NCI-H2227 (cell line): Measurements from ENCODE around the gene OTX2.

Source experiments
- DNase-seq: peaks from one replicate; lab custom pipeline; 2025; ENCODE audit not compliant: unreplicated experiment; lab: John Stamatoyannopoulos, UW

Gene OTX2

GRCh38 chr14:56812364-56813141, 2.3 kb upstream of the OTX2 start:
- DNase-seq = no peak

DNA sequence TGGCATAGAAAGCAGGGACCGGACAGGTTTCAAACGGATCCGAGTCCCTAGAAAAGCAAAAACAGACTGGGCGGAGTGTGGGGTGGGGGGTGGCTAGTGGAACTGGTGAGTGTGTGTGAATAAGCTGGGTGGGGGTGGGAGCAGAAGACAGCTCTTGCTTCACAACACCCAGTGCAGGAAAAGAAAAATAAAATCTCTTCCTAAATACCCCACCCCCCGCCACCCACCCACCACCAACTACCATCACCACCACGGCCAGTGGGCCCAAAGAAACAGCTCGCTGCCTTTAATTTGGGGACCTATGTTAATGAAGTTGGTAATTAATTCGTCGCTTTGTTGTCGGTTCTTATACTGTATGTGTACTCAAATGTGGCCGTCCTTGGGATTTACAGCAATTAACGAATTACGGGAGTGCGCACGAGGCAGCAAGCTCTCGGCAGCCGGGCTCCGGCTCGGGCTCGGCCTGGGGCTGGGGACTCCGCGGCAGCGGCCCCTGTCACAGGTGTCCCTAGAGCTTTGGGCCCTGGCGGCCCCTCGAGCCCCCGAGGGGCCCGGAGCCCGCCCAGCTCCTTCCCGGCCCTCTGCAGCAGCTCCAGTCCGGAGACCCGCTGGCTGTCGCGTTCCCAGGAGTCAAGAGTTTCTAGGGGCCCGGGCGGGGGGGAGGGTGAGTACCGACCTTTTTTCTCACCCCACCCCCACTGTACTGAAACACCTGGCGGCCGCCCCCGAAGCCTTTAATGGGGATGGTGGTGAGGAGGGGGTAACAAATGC, 1.5 kb upstream of the OTX2 start:
- DNase-seq = no peak

DNA sequence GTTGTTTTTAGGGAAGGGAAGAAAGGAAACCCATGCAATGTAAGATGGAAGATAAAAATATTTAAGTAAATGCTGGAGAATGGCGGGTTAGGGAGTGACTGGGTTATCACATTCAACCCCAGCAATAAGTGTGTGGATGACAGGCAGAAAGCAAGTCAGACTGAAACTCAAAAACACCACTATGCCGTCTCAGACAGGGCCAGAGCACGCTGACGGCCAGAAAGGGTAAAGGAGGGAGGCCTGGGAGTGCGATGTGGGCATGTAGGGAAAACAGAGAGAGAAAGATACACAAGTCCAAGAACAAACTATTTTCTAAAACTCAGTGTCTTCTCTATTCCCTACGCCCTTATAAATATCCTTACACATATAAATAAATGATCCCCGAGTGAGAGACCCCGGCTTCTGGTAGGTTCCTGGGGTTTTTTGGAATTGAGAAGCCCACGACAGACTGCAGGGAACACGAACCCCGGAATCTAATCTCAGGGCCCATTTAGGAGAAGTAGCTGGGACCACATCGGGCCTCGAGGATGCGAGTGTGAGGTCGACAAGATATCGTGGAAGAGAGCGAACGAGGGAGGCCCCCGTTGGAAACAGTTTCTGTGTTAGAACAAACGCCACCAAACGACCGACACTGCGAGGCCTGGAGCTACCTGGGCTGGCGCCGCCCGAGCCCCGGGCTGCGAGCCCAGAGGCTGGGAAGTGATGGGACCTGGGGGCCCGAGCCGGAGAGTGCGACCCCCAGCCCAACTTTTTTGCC, 735 bp upstream of the OTX2 start:
- no peak for DNase-seq

DNA sequence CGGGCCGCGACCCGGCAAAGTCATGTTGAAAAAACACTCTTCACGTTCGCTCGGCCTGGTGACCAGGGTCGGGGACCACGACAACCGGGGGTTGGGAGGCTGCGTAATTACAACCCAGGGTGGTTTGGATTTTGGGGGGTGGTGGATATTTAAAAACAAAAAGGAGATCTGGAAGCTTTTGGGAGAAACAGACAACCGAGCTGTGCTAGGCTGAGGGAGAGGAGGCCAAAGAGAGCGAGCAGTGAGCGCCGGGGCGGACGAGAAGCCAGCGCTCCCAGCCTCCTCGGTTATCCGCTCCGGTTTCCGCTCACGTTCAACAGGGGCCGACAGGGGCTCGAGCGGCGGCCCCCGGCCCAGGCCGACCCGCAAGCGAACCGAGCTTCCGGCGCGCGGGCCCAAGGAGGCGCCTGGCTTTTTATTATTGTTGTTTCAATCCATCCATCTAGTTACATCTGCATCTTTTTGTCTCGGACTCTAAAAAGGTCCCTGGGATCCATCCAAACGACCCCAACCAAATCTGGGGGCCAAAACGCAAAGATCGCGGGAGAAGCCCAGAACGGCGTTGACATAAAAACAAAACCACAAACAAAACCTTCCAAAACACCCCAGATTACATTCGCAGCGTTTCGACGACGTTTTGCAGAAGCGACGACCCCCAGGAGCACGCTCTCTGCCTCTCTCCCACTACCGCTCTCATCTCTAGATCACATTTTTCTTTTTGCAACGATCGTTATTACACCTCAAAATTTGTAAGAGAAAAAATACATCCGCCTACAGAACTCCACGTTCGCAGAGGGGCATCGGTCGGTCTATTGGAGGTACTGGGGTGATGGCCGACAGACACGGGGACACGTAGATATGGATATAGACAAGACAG, 771 bp downstream of the OTX2 start:
- no peak for DNase-seq

GRCh38 chr14:56808383-56809269, 1.7 kb downstream of the OTX2 start:
- DNase-seq = no peak

GRCh38 chr14:56808110-56808382, 2.2 kb downstream of the OTX2 start:
- DNase-seq = no peak

- DNase-seq = no peak
Measured at GRCh38 chr14:56807386-56808109, 2.7 kb downstream of the OTX2 start.

DNA sequence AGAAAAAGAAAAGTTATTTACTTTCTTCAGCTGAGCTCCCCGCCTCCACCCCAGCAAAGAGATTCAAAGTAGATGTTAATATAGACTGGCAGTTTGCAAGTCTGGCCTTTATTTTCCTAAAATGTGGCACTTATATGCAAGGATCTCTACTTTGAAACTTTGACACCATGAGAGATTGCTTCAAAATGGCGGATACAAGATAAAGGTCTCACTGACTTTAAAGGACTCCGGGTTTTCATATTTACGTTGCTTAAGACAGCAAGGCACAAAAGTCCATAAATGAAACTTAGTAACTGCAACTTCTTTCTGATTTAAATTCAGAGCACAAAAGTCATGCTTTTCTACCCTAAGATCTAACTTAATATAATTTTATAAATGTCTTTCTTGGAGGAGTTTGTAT, 3.5 kb downstream of the OTX2 start:
- DNase-seq = no peak

DNA sequence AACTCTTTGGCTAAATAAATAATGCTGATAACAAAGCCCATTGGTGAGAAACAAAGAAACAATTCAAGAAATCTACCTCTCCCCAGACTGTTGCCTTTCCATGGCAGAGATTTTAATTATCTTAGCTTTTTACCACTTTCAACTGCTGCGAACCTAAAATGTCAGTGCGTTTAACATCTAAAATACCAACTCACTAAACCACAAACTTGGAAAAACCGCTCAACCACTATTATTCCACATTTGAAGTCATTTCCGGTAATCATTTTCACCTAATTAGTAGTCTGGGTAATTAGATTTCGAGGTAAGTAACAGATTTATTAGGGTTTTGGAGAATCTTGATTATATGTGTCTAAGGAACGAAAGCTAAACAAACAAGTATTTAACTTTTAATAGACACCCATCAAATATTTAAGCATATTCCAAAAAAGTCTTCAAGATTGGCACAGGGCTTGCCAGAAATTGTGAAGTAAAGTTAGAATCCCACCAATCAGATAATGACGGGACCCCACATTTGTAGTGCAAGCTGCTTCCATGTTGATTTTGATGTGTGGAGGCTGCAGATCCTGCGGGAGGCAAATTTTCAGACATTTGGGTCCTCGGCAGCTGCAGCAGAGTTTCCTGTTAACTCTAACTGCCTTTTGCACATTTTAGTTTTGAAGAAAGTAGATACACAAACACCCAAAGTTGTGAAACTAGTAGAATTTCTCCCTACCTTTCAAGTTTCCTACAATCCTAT, 4.1 kb downstream of the OTX2 start:
- no peak for DNase-seq

- DNase-seq = no peak
Measured at GRCh38 chr14:56805201-56805991, 4.9 kb downstream of the OTX2 start.

DNA sequence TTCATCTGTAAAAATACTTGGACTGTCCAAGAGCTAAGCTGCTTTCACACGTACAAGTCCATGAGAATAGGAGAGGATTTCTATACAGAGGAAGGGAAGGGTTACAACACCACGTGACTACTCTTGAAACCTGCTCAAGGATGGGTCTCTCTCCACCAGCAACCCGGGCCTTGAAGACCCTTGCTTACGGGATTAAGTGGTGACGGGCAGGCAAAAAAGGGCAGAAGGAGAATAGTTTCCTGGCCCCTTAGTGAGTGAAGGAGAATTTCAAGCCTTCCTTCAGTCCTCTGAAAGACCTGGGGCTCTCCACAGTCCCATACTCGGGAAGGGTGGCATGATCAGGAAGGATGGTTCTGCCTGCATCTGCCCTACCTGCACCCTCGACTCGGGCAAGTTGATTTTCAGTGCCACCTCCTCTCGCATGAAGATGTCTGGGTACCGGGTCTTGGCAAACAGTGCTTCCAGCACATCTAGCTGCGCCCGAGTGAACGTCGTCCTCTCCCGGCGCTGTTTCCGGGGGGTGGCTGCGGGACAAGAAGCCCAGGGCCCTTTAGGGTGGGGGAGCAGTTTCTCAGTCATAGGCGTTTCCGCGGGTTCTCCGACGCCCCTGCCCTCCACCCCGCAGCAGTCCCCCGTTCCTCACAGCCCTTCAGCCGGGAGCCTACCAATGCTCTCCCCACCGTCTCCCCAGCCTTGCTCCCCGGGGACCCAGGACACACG, 6.3 kb downstream of the OTX2 start:
- no peak for DNase-seq

DNA sequence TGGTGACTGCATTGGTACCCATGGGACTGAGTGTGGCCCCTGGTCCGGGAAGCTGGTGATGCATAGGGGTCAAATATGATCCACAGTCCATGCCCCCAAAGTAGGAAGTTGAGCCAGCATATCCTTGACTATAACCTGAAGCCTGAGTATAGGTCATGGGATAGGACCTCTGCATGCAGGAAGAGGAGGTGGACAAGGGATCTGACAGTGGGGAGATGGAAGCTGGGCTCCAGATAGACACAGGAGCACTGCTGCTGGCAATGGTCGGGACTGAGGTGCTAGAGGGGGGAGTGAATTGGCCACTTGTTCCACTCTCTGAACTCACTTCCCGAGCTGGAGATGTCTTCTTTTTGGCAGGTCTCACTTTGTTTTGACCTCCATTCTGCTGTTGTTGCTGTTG, 8.4 kb downstream of the OTX2 start:
- DNase-seq = no peak

DNA sequence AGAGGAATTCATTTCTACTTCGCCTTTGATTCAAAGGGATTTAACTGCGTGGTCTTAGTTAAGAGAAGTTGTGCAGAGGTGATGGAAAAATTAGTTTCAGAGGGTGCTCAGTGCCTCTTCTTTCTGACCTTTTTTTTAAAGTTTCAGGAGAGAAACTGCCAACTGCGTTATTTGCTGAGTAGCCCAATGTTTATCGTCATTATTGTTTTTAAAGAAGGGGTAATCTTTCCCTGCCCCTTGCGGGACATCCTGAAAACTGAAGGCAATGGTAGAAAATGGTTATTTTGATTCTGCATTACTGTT, 11.0 kb downstream of the OTX2 start:
- no peak for DNase-seq

GRCh38 chr14:56798447-56799342, 11.6 kb downstream of the OTX2 start:
- DNase-seq = no peak

- no peak for DNase-seq
Measured at GRCh38 chr14:56797569-56798446, 12.5 kb downstream of the OTX2 start.
